A673 (cell line): Measurements from ENCODE around the gene ANP32A.

Experiments
- CTCF ChIP-seq: fragments of 300-800, 200-600 bp; sonication (generic); conservative IDR thresholded peaks from 2 replicates; pipeline ENCODE4 v1.5.1; 2017; ENCODE audit warnings: low read depth, mild to moderate bottlenecking, antibody characterized with exemption, low read length, moderate library complexity, mixed read lengths
- EZH2 ChIP-seq: fragments of 200-600 bp; sonication (generic); IDR thresholded peaks from 2 replicates; pipeline ENCODE4 v1.6.1; 2017; ENCODE audit warnings: borderline replicate concordance, low read depth, mild to moderate bottlenecking, mixed read lengths, antibody characterized with exemption, low read length; ENCODE audit not compliant: poor library complexity, severe bottlenecking

GRCh38 chr15:68781217-68781616, 39.5 kb downstream of the ANP32A start:
- TF ChIP-seq EZH2 = no peak
- TF ChIP-seq CTCF = no peak
